Stimulated activated CD4-positive, alpha-beta T cell treated with anti-CD3 and anti-CD28 coated beads, Interleukin-15, amount 100 ng/mL, for 1 hour (primary cell): ENCODE measurements around the gene PRKN.

Experiments
- DNase-seq, 2 donors: peaks; one replicate each; pipeline ENCODE4 v3.0.0-alpha.2; 2020; ENCODE audit warnings: low read depth in 1 of 2, low spot score in 1 of 2

The PRKN gene

DNA sequence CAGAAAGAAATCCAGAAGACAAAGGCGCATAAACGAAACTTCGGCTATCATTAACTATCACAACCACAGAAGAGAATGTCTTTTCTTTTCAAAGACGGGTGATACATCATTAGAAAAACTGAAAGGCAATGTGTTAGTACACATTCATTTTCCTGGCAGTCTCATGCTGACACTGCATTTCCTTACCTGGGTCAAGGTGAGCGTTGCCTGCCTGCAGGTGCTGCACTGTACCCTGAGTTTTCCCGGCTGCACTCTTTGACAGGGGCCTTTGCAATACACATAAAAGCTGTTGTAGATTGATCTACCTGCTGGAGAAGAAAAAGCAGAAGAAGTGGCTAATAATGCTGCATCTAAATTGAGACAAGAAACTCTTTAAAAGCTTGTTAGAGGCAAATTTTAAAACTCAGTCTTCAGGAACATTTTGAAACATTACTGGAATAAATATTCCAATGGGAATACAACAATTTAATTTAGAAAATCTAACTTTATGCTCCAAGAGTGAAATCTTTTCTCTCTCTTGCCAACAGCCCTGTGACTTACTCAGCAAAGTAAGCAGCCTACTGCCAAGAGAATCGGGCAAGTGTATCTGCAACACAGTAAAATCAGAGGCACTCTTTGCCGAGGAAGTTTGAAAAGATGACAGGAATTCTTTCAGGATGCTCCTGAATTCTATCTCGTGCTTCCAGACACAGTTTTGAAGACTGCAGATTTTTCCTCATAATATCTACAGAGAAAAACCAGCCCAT, 526.4 kb downstream of the PRKN start:
- DNase-seq: no peak

DNA sequence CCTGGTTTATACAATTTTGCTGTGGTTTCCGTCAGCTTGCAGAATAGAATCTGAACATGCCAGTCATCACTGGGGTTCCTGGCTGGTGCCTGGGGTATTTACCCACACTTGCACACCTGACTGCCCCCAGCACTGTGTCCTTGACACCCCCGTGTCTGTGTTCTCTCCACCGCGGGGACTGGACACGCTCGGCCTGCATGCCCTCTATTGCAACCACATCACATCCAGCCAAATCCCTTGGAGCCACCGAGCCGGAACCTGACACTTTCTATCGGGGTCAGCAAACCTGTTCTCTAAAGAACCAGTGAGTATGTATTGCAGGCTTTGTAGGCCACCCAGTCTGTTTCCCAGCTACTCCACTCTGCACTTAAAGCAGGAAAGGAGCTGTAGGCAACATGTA, 527.5 kb downstream of the PRKN start:
- no peak for DNase-seq

DNA sequence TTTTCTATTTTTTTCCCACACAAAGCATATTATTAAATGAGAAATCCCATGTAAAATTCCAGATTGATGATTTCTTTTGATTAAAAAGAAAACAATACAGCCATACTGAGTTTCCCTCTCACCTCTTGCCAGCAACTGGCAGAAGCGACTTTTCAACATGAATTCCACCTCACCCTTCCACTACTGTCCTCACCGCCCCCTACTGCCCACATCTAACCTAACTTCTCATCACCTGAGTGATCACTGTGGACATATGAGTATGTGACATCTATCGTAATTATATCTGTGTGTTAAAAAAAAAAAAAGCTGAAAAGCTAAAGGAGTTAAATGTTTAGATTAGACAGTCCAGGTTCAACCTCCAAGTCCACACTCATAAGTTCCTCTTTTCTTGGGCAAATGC, 528.6 kb downstream of the PRKN start:
- DNase-seq: no peak

- DNase-seq: no peak
These were observed 529.5 kb downstream of the PRKN start for GRCh38 chr6:162198076-162198475.

DNA sequence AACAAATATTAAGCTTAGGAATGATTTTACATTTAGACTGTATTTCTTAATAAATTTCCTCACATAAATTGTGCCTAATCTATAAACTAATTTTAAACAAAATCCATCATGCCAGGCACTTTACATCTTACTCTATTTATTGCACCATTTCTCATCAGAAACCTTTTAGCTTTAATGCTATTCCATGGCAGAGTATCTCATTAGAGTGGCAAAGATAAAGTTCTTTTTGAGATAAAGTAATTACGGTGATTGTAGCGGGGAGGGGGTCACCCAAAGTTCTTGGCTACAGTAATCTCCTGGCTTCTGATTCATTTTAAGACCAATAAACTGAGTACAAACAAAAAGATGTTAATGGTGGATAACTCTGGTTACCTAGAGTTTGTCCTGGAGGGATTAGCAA, 532.1 kb downstream of the PRKN start:
- no peak for DNase-seq

GRCh38 chr6:162190981-162191380, 536.6 kb downstream of the PRKN start:
- no peak for DNase-seq

DNA sequence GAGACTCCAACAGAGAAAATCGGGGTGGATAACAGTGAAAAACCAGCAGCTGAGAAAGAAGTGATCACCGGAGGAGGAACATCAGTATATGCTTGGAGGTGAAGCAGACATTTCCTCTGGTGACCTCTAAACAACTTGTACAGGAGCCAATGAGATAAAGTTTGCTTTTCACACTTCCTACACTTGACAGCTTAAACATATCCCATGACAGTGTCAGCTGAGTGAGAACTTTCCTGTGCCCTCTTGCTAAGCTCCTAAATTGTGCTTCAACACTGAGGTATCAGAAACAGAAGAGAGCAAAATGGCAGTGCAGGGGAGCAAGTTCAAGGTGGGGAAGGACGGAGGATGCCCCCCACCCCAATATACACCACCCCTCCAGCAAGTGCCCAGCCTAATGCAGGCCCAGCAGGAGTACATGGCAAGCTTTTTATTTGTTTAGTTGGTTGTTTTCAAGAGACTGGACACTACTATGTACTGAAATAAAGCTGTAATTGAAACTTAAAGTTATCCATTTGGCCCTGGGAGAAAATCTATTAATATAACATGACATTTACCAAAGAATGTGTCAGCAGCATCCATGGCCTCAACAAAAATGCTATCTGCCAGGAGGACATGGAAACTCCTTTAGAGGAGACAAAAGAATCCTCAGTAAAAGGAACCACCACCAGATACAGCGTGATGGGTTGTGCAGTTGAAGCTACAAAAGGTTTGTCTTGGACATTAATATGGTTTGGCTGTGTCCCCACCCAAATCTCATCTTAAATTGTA, 540.2 kb downstream of the PRKN start:
- no peak for DNase-seq

- no peak for DNase-seq
These were observed 543.1 kb downstream of the PRKN start for GRCh38 chr6:162184465-162184864.

DNA sequence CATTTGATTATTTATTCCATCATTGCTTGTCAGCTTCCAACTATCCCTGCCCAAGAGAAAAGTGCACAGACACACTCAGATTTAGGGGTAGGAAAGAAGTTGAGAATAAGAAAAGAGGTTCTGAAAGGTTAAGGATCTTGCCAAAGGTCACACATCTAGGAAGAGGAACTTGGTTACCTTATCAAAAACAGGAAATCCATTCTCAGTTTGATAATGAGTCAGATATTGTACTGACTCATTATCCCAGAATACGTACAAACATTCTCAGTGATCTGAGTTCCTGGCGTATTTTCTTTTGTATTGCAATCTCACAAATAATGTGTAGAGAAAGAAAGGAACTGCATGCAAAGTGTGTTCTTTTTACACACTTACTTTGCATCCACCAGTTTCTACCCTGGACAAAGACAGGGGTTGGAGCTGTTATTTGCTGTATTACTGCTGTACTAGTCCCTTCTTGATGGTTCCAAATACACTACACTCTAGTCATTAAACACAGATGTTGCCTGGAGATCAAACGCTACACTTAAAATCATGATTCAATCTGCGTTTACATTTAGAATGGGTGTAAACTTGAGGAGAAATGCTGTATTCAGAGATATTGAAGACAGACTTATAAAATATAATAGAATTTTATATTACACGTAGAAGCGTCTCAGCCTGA, 545.7 kb downstream of the PRKN start:
- DNase-seq: no peak

- no peak for DNase-seq
These were observed 546.5 kb downstream of the PRKN start for GRCh38 chr6:162181111-162181510.

GRCh38 chr6:162179196-162179951, 548.2 kb downstream of the PRKN start:
- DNase-seq: no peak

DNA sequence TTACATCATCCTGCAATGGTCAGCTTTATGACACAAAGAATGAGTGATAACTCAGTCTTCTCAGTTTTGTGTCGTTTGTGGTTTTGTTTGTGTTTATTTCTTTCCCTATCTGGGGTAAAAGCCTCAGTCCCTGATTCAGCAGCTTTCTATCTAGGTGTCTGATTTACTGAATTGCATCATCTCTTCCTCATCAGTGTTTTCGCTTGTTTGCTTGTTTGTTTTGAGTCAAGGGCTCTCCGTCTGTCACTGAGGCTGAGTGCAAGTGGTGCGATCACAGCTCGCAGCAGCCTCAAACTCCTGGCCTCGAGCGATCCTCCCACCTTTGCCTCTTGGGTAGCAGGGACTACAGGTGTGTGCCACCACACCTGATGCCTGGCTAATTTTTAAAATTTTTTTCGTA, 548.9 kb downstream of the PRKN start:
- DNase-seq: no peak

DNA sequence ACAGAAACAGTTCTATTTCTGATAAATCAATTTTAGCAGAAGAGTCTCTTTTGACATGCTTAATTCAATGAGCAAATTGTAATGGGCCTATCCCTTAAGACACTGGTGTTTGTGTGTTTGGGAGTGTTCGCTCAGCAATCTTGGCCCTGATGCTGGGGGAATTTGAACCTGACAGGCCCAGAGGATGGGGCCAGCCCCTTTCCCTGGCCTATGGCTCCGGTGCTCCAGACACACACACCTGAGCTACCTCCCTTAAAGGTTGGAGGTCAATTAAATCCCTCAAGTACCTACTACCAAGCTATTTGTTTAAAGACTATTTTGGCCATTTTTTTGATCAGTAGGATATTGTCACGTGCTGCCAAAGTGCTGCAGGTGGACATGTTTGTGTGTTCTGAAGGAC, 549.3 kb downstream of the PRKN start:
- no peak for DNase-seq

GRCh38 chr6:162177746-162178145, 549.8 kb downstream of the PRKN start:
- DNase-seq: no peak

- DNase-seq: no peak
These were observed 554.1 kb downstream of the PRKN start for GRCh38 chr6:162173466-162173865.

- no peak for DNase-seq
These were observed 562.1 kb downstream of the PRKN start for GRCh38 chr6:162165479-162165878.

- DNase-seq: no peak
These were observed 570.2 kb downstream of the PRKN start for GRCh38 chr6:162157167-162157870.

DNA sequence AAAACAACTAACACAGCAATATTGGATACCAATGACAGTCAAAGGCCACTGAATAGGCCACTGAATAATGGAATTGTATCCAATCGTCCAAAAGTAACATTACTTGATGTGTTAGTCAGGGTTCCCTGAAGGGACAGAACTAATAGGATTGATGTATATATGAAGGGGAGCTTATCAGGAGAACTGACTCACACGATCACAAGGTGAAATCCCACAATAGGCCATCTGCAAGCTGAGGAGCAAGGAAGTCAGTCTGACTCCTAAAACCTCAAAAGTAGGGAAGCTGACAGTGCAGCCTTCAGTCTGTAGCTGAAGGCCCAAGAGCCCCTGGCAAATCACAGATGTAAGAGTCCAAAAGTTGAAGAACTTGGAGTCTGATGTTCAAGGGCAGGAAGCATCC, 571.4 kb downstream of the PRKN start:
- DNase-seq: no peak

DNA sequence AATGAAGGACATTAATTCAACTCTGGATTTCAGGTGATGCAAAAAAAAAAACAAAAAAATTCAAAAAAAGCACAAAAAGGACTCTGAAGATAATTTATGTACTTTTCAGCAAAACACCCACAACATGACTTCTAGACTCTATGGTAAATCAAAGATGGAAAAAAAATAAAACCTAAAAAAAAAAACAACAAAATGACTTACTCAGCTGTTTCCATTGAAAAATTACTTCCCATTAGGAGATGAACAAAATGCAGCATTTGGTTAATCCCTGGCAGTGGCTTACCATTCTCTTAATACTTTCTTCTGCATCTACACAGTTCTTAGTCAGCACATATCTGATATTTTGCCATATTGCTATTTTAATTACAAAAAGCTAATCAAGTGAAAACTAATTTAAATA, 572.6 kb downstream of the PRKN start:
- no peak for DNase-seq

- no peak for DNase-seq
These were observed 573.6 kb downstream of the PRKN start for GRCh38 chr6:162154001-162154400.

DNA sequence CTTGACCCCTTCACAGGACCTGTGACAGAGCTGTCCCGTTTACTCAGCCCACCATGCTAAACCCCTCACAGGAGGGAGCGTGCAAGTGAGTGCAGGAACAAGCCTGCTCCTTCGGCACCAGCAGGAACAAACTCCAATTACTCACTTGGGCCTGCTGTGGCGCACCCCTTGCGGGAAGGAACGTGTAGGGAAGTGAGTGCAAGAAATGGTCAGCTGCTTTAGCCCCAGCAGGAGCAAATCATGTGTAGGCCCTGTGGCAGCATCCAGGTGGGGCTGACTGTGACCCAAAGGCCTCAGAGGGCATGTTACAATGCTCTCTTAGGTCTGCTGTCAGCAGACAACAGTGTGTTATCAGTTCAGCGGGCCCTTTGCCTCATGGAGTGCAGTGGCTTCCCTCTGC, 574.4 kb downstream of the PRKN start:
- no peak for DNase-seq
